HepG2 (cell line): ENCODE measurements around the gene PRSS27. TPM values are rescaled to one million over a fixed set of nuclear protein-coding genes. Genes with fewer than 3 reads are reported as not detected.
A peak's percentile ranks its signal among the peaks of the same experiment; 100 is the strongest.

Experiments
- ARNT2 ChIP-seq: sonication (generic); formaldehyde crosslinking; IDR thresholded peaks from 2 replicates; pipeline ENCODE4 v1.8.0; 2022; ENCODE audit warnings: mild to moderate bottlenecking, low read depth, missing genetic modification reagents, moderate library complexity
- ATRX ChIP-seq: sonication (generic); formaldehyde crosslinking; IDR thresholded peaks from 2 replicates; pipeline ENCODE4 v1.4.0; 2020; ENCODE audit warnings: missing genetic modification reagents, borderline replicate concordance
- BCLAF1 ChIP-seq: fragments of 450-650 bp; IDR thresholded peaks from 2 replicates; pipeline ENCODE4 v1.6.1; 2017; ENCODE audit warnings: mild to moderate bottlenecking
- CHCHD3 ChIP-seq: sonication (generic); formaldehyde crosslinking; IDR thresholded peaks from 2 replicates; pipeline ENCODE4 v1.8.0; 2022; ENCODE audit warnings: mild to moderate bottlenecking, missing genetic modification reagents, moderate library complexity
- DRAP1 ChIP-seq: IDR thresholded peaks from 2 replicates; pipeline ENCODE4 v1.6.1; 2016; ENCODE audit warnings: missing genetic modification reagents, missing compliant biosample characterization
- FOXP1 ChIP-seq, 2 experiments: fragments of 450-650 bp in 1 of 2; IDR thresholded peaks; 2 replicates each; pipeline ENCODE4 v1.6.1; 2017 to 2018; ENCODE audit warnings: antibody characterized with exemption in 1 of 2
- IRF9 ChIP-seq: sonication (generic); formaldehyde crosslinking; IDR thresholded peaks from 2 replicates; pipeline ENCODE4 v1.8.0; 2022; ENCODE audit warnings: missing genetic modification reagents, mild to moderate bottlenecking, borderline replicate concordance
- MATR3 ChIP-seq: sonication (generic); formaldehyde crosslinking; IDR thresholded peaks from 2 replicates; pipeline ENCODE4 v1.4.0; 2020; ENCODE audit warnings: missing genetic modification reagents
- MED8 ChIP-seq: sonication (generic); formaldehyde crosslinking; IDR thresholded peaks from 2 replicates; pipeline ENCODE4 v1.8.1; 2023; ENCODE audit warnings: mild to moderate bottlenecking, missing genetic modification reagents; ENCODE audit not compliant: insufficient replicate concordance
- NFIC ChIP-seq: IDR thresholded peaks from 2 replicates; pipeline ENCODE4 v1.6.1; 2012; ENCODE audit warnings: mild to moderate bottlenecking, low read length, inconsistent platforms
- NFKBIZ ChIP-seq: IDR thresholded peaks from 2 replicates; pipeline ENCODE4 v1.6.1; 2018; ENCODE audit warnings: missing genetic modification reagents, missing compliant biosample characterization
- SALL1 ChIP-seq: sonication (generic); formaldehyde crosslinking; IDR thresholded peaks from 2 replicates; pipeline ENCODE4 v1.8.0; 2022; ENCODE audit warnings: mild to moderate bottlenecking, missing genetic modification reagents
- TAF1 ChIP-seq: sonication (generic); formaldehyde crosslinking; IDR thresholded peaks from 2 replicates; pipeline ENCODE4 v1.4.0; 2020; ENCODE audit warnings: missing genetic modification reagents
- ZGPAT ChIP-seq: IDR thresholded peaks from 2 replicates; pipeline ENCODE4 v1.6.1; 2016; ENCODE audit warnings: mild to moderate bottlenecking
- ZNF207 ChIP-seq: fragments of 450-650 bp; IDR thresholded peaks from 2 replicates; pipeline ENCODE4 v1.6.1; 2016; ENCODE audit warnings: antibody characterized with exemption, borderline replicate concordance
- ZNF235 ChIP-seq: sonication (generic); formaldehyde crosslinking; IDR thresholded peaks from 2 replicates; pipeline ENCODE4 v1.8.1; 2023; ENCODE audit warnings: mild to moderate bottlenecking, missing genetic modification reagents, borderline replicate concordance
- ZNF281 ChIP-seq: sonication (generic); formaldehyde crosslinking; IDR thresholded peaks from 2 replicates; pipeline ENCODE4 v1.4.0; 2020; ENCODE audit warnings: missing genetic modification reagents, borderline replicate concordance
- ZNF432 ChIP-seq: sonication (generic); formaldehyde crosslinking; IDR thresholded peaks from 2 replicates; pipeline ENCODE4 v1.5.0; 2020; ENCODE audit warnings: missing genetic modification reagents, mild to moderate bottlenecking, borderline replicate concordance
- ZNF44 ChIP-seq: sonication (generic); formaldehyde crosslinking; IDR thresholded peaks from 2 replicates; pipeline ENCODE4 v1.5.1; 2020; ENCODE audit warnings: mild to moderate bottlenecking, missing genetic modification reagents
- ZNF468 ChIP-seq: sonication (generic); formaldehyde crosslinking; IDR thresholded peaks from 2 replicates; pipeline ENCODE4 v1.8.0; 2022; ENCODE audit warnings: mild to moderate bottlenecking, moderate library complexity, missing genetic modification reagents
- ZNF883 ChIP-seq: sonication (generic); formaldehyde crosslinking; IDR thresholded peaks from 2 replicates; pipeline ENCODE4 v1.5.1; 2020; ENCODE audit warnings: mild to moderate bottlenecking, missing genetic modification reagents; ENCODE audit errors: not compliant biosample characterization
- polyA plus RNA-seq, 8 experiments: library from polyadenylated mRNA; depleted of rRNA in 3 of 8; stranded (reverse) in 7 of 8; unstranded in 1 of 8; fragments of >200 nt; fragmentation: Illumina TruSeq in 4 of 8; extraction: Trizol in 4 of 8; gene quantifications; 2 replicates each; pipeline versions ENCODE4 v1.2.1 to v1.2.3, GENCODE V29; 2011 to 2016; ENCODE audit warnings: low read depth in 4 of 8, missing spikeins in 1 of 8, mixed read lengths in 1 of 8; ENCODE audit not compliant: insufficient read depth in 1 of 8
- total RNA-seq, 5 experiments: library from RNA; depleted of rRNA; stranded (reverse); fragments of >200 nt; fragmentation: Illumina TruSeq; extraction: Trizol; gene quantifications; 2 replicates each; pipeline ENCODE4 v1.2.3, GENCODE V29; 2016; ENCODE audit warnings: low read depth in 1 of 5

PRSS27 gene
- total and polyA plus RNA-seq, 2 of the 13 experiments (the other 11 are each of a cell fraction or from before 2014, with no cell fraction given): 0.20 to 0.73 TPM

- TF ChIP-seq ZGPAT (CRISPR knock-in tag) (peak; percentile 43; the same call in 1 of the 2 replicates), ZNF468 (no peak), ZNF883 (no peak), ATRX (CRISPR knock-in tag) (no peak), NFKBIZ (CRISPR knock-in tag) (no peak), ARNT2 (CRISPR knock-in tag) (no peak), FOXP1 (IDR thresholded peaks at IDR 0.05) (no peak), FOXP1 (CRISPR knock-in tag; IDR thresholded peaks at IDR 0.05) (no peak), CHCHD3 (CRISPR knock-in tag) (no peak), ZNF44 (CRISPR knock-in tag) (no peak), DRAP1 (CRISPR knock-in tag) (peak; percentile 52; the same call in 1 of the 2 replicates), ZNF281 (CRISPR knock-in tag) (peak; percentile 52; the same call in 1 of the 2 replicates), IRF9 (CRISPR knock-in tag) (0 out of 2 replicates have a peak, but pooled peaks have one; percentile 30), ZNF235 (CRISPR knock-in tag) (no peak), TAF1 (CRISPR knock-in tag) (peak; percentile 63), ZNF207 (no peak), MATR3 (CRISPR knock-in tag) (no peak), MED8 (CRISPR knock-in tag) (no peak), ZNF432 (CRISPR knock-in tag) (no peak), SALL1 (CRISPR knock-in tag) (peak; percentile 13; the same call in 1 of the 2 replicates), NFIC (no peak), BCLAF1 (no peak)
Observed at GRCh38 chr16:2739625-2740430, 19.8 kb upstream of the PRSS27 start (continued).
